OCI-LY1 (cell line): ENCODE measurements around the gene MRFAP1.

ENCODE experiments used
- EZH2 ChIP-seq: fragments of 200-600 bp; sonication (generic), shearing (Covaris generic); IDR thresholded peaks from 2 replicates; pipeline ENCODE4 v1.8.0; 2017; ENCODE audit warnings: borderline replicate concordance, mixed run types, mild to moderate bottlenecking, antibody characterized with exemption, low read length, moderate library complexity, mixed read lengths
- TF ChIP-seq, protein P1 (sequence below): fragments of 200-600 bp; sonication (generic), shearing (Covaris generic); IDR thresholded peaks from 2 replicates; pipeline ENCODE4 v1.5.1; 2017; ENCODE audit warnings: mild to moderate bottlenecking, antibody characterized with exemption, low read length, moderate library complexity, mixed read lengths

DNA sequence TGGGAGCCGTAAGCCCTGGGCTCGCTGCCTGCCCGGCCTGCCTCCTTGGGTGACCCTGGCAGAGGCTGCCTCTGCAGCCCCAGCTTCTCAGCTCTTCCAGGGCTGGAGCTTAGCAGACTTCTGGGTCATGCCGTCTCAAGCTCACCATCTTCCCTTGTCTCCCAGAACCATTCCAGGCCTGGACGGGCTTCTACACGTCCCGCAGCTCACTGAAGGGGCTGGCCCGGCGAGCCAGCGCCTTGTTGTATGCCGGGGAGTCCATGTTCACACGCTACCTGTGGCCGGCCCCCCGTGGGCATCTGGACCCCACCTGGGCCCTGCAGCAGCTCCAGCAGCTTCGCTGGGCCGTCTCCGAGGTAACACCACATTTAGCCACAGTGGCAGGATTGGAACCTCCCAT is 43.5 kb upstream of the MRFAP1 start:
- no peak for TF ChIP-seq EZH2
- TF ChIP-seq, protein P1, sequence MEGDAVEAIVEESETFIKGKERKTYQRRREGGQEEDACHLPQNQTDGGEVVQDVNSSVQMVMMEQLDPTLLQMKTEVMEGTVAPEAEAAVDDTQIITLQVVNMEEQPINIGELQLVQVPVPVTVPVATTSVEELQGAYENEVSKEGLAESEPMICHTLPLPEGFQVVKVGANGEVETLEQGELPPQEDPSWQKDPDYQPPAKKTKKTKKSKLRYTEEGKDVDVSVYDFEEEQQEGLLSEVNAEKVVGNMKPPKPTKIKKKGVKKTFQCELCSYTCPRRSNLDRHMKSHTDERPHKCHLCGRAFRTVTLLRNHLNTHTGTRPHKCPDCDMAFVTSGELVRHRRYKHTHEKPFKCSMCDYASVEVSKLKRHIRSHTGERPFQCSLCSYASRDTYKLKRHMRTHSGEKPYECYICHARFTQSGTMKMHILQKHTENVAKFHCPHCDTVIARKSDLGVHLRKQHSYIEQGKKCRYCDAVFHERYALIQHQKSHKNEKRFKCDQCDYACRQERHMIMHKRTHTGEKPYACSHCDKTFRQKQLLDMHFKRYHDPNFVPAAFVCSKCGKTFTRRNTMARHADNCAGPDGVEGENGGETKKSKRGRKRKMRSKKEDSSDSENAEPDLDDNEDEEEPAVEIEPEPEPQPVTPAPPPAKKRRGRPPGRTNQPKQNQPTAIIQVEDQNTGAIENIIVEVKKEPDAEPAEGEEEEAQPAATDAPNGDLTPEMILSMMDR = no peak
